ENCODE results near the gene RIPOR1.

Gene RIPOR1

GRCh38 chr16:67562526-67562917, 33.9 kb downstream of the RIPOR1 start, which contains the start of gene CTCF:
Gene CTCF (plus strand): TSS chr16:67562526. CDS start chr16:67610833, 48,307 bp downstream.
- Histone ChIP-seq H3K4me2 (peak within 1 kb of the TSS; percentile 99), H4K20me1 (peaks cover 28% of the 10 kb centered on the region), H3K27me3 (no peaks in the 10 kb centered on the region), H3K4me1 (peaks cover 72% of the 10 kb centered on the region), H3K36me3 (peaks cover 18% of the 10 kb centered on the region; the same call in 1 of the 2 replicates), H3K9me3 (no peaks in the 10 kb centered on the region), H3K4me3 (peak within 1 kb of the TSS; percentile 96), H3K27ac (peak within 1 kb of the TSS; percentile 100), H3K9ac (peak within 1 kb of the TSS; percentile 100)
- no peak for TF ChIP-seq Cebpa-rat (IDR thresholded peaks at IDR 0.05)

GRCh38 chr16:67562918-67563707, 34.5 kb downstream of the RIPOR1 start:
- Histone ChIP-seq H4K20me1 (peaks cover 34% of the 10 kb centered on the region), H3K4me2 (peak overlapping the region; percentile 96), H3K4me1 (peaks cover 72% of the 10 kb centered on the region), H3K36me3 (peaks cover 20% of the 10 kb centered on the region; the same call in 1 of the 2 replicates), H3K27me3 (no peaks in the 10 kb centered on the region), H3K9me3 (no peaks in the 10 kb centered on the region), H3K27ac (peak overlapping the region; percentile 100), H3K4me3 (peak overlapping the region; percentile 96), H3K9ac (peak overlapping the region; percentile 100)
- TF ChIP-seq Cebpa-rat (IDR thresholded peaks at IDR 0.05) = no peak

GRCh38 chr16:67563708-67564468, 35.3 kb downstream of the RIPOR1 start:
- peaks cover 17% of the 10 kb centered on the region; the same call in 1 of the 2 replicates for H3K36me3 ChIP-seq
- H4K20me1 ChIP-seq = peaks cover 41% of the 10 kb centered on the region
- peak; percentile 96 for TF ChIP-seq Cebpa-rat (IDR thresholded peaks at IDR 0.05)
- H3K4me2 ChIP-seq = peak overlapping the region; percentile 96
- peak overlapping the region; percentile 96 for H3K4me3 ChIP-seq
- peak overlapping the region; percentile 100 for H3K9ac ChIP-seq
- H3K4me1 ChIP-seq = peaks cover 72% of the 10 kb centered on the region
- no peaks in the 10 kb centered on the region for H3K9me3 ChIP-seq
- peak overlapping the region; percentile 100 for H3K27ac ChIP-seq
- H3K27me3 ChIP-seq = no peaks in the 10 kb centered on the region

GRCh38 chr16:67565470-67566100, 37.0 kb downstream of the RIPOR1 start:
- Histone ChIP-seq H3K4me1 (peaks cover 60% of the 10 kb centered on the region), H3K36me3 (peaks cover 16% of the 10 kb centered on the region; the same call in 1 of the 2 replicates), H3K9ac (peak overlapping the region; percentile 100), H3K4me2 (peak overlapping the region; percentile 96), H3K4me3 (peak overlapping the region; percentile 96; the same call in 1 of the 2 replicates), H3K9me3 (no peaks in the 10 kb centered on the region), H3K27ac (peak overlapping the region; percentile 100), H3K27me3 (no peaks in the 10 kb centered on the region), H4K20me1 (peaks cover 58% of the 10 kb centered on the region)
- TF ChIP-seq Cebpa-rat (IDR thresholded peaks at IDR 0.05) = no peak

- H3K36me3 ChIP-seq = peaks cover 72% of the 10 kb centered on the region
- H3K9me3 ChIP-seq = no peaks in the 10 kb centered on the region
- peaks cover 72% of the 10 kb centered on the region for H4K20me1 ChIP-seq
- TF ChIP-seq Cebpa-rat (IDR thresholded peaks at IDR 0.05) = no peak
- no peak overlapping the region for H3K9ac ChIP-seq
- no peaks in the 10 kb centered on the region for H3K27me3 ChIP-seq
- H3K4me2 ChIP-seq = no peak overlapping the region
- H3K27ac ChIP-seq = no peak overlapping the region
- peaks cover 29% of the 10 kb centered on the region for H3K4me1 ChIP-seq
- no peak overlapping the region for H3K4me3 ChIP-seq
These were observed 42.8 kb downstream of the RIPOR1 start for GRCh38 chr16:67571464-67571863.

- TF ChIP-seq Cebpa-rat (IDR thresholded peaks at IDR 0.05) = no peak
- Histone ChIP-seq H3K4me2 (no peak overlapping the region), H4K20me1 (peaks cover 72% of the 10 kb centered on the region), H3K27me3 (no peaks in the 10 kb centered on the region), H3K9me3 (no peaks in the 10 kb centered on the region), H3K27ac (no peak overlapping the region), H3K4me3 (no peak overlapping the region), H3K9ac (no peak overlapping the region), H3K36me3 (peaks cover 78% of the 10 kb centered on the region), H3K4me1 (peaks cover 24% of the 10 kb centered on the region)
These were observed 43.4 kb downstream of the RIPOR1 start for GRCh38 chr16:67571981-67572431.

GRCh38 chr16:67579686-67580085, 51.1 kb downstream of the RIPOR1 start:
- Histone ChIP-seq H3K27me3 (0 out of 2 replicates have a peak, but pooled peaks cover 3% of the 10 kb centered on the region), H3K36me3 (peaks cover 91% of the 10 kb centered on the region), H3K4me2 (no peak overlapping the region), H3K9me3 (no peaks in the 10 kb centered on the region), H3K9ac (no peak overlapping the region), H4K20me1 (peaks cover 81% of the 10 kb centered on the region), H3K27ac (no peak overlapping the region), H3K4me1 (no peaks in the 10 kb centered on the region), H3K4me3 (no peak overlapping the region)
- no peak for TF ChIP-seq Cebpa-rat (IDR thresholded peaks at IDR 0.05)

GRCh38 chr16:67580202-67580601, 51.6 kb downstream of the RIPOR1 start:
- Histone ChIP-seq H3K4me1 (peaks cover 4% of the 10 kb centered on the region; the same call in 1 of the 2 replicates), H3K4me3 (no peak overlapping the region), H3K36me3 (peaks cover 86% of the 10 kb centered on the region), H4K20me1 (peaks cover 83% of the 10 kb centered on the region), H3K27me3 (0 out of 2 replicates have a peak, but pooled peaks cover 3% of the 10 kb centered on the region), H3K27ac (no peak overlapping the region), H3K9me3 (no peaks in the 10 kb centered on the region), H3K9ac (no peak overlapping the region), H3K4me2 (no peak overlapping the region)
- no peak for TF ChIP-seq Cebpa-rat (IDR thresholded peaks at IDR 0.05)

GRCh38 chr16:67593288-67593687, 64.7 kb downstream of the RIPOR1 start:
- Histone ChIP-seq H3K27me3 (no peaks in the 10 kb centered on the region), H3K36me3 (peaks cover 59% of the 10 kb centered on the region), H3K4me3 (no peak overlapping the region), H4K20me1 (peaks cover 18% of the 10 kb centered on the region), H3K4me1 (no peaks in the 10 kb centered on the region), H3K27ac (no peak overlapping the region), H3K9me3 (no peaks in the 10 kb centered on the region), H3K9ac (no peak overlapping the region), H3K4me2 (no peak overlapping the region)
- no peak for TF ChIP-seq Cebpa-rat (IDR thresholded peaks at IDR 0.05)

Data from BLaER1 (cell line).